Endothelial cell of umbilical vein (primary cell): ENCODE measurements around the gene TNFSF12. TPM values are rescaled to one million over a fixed set of nuclear protein-coding genes. Genes with fewer than 3 reads are reported as not detected.

Experiments
- BruUV-seq: library from RNA; stranded (reverse); fragments of 400-500 nt; replicated peaks from 2 replicates; lab custom pipeline; 2021; lab: Mats Ljungman, UMichigan
- CTCF ChIA-PET: fragments of 300-600, 350-600 bp; sonication (Branson Sonifier 250); formaldehyde crosslinking; loops from one replicate; lab custom pipeline; 2021; ENCODE audit warnings: antibody characterized with exemption, inconsistent platforms; lab: Charles Lee
- POLR2A ChIA-PET: fragments of 300-600, 350-600 bp; sonication (Branson Sonifier 250); formaldehyde crosslinking; loops from one replicate; lab custom pipeline; 2021; ENCODE audit warnings: antibody characterized with exemption, inconsistent platforms; lab: Charles Lee
- DNase-seq: peaks from one replicate; pipeline ENCODE4 v3.0.0-alpha.2; 2011; ENCODE audit warnings: low read depth, low spot score
- FAIRE-seq: peaks from 2 replicates; lab custom pipeline; 2011; peaks lifted over from hg19 to GRCh38; lab: Jason Lieb, UNC
- H2AFZ ChIP-seq: 2 replicates; pipeline ENCODE4 v1.6.0; 2012; ENCODE audit warnings: low read depth, low read length, control low read depth, inconsistent platforms
- H3K27ac ChIP-seq: 2 replicates; pipeline ENCODE4 v1.5.1; 2011; ENCODE audit warnings: low read depth, mild to moderate bottlenecking, control low read depth, low read length, moderate library complexity; ENCODE audit not compliant: insufficient read depth
- H3K27me3 ChIP-seq, 2 experiments: 2 replicates each; pipeline versions ENCODE4 v1.6.0 to v1.6.1; 2011; ENCODE audit warnings: low read length in 2 of 2, mixed read lengths in 1 of 2; ENCODE audit not compliant: control insufficient read depth in 2 of 2, insufficient read depth in 2 of 2
- H3K36me3 ChIP-seq, 2 experiments: 2 replicates in 1 of 2; 3 replicates in 1 of 2; pipeline ENCODE4 v1.5.1; 2011; ENCODE audit warnings: low read length in 2 of 2, mild to moderate bottlenecking in 1 of 2, moderate library complexity in 1 of 2; ENCODE audit not compliant: control insufficient read depth in 2 of 2, insufficient read depth in 2 of 2; ENCODE audit errors: extremely low read depth in 1 of 2
- H3K4me1 ChIP-seq: 3 replicates; pipeline ENCODE4 v1.5.1; 2011; ENCODE audit warnings: mild to moderate bottlenecking, low read length; ENCODE audit not compliant: control insufficient read depth, insufficient read depth; ENCODE audit errors: extremely low read depth
- H3K4me2 ChIP-seq: 2 replicates; pipeline ENCODE4 v1.6.1; 2011; ENCODE audit warnings: low read length, control low read depth, mixed read lengths; ENCODE audit not compliant: insufficient read depth
- H3K4me3 ChIP-seq, 3 experiments: fragments of 200-600 bp in 1 of 3; sonication (generic), shearing (Covaris generic) in 1 of 3; replicated peaks in 1 of 3; 2 replicates each; pipeline ENCODE4 v1.5.1; 2011 to 2016; ENCODE audit warnings: control low read depth in 3 of 3, low read length in 3 of 3, mild to moderate bottlenecking in 2 of 3, inconsistent platforms in 1 of 3, low read depth in 1 of 3, moderate library complexity in 1 of 3; ENCODE audit not compliant: insufficient read depth in 1 of 3
- H3K79me2 ChIP-seq: 2 replicates; pipeline ENCODE4 v1.6.0; 2012; ENCODE audit warnings: low read length, inconsistent platforms; ENCODE audit not compliant: control insufficient read depth, insufficient read depth
- H3K9ac ChIP-seq: replicated peaks from 2 replicates; pipeline ENCODE3; 2011; ENCODE audit warnings: low read length, control low read depth; ENCODE audit not compliant: insufficient read depth; ENCODE audit errors: extremely low read depth
- H3K9me1 ChIP-seq: replicated peaks from 3 replicates; pipeline ENCODE4 v1.6.0; 2011; ENCODE audit warnings: mild to moderate bottlenecking, low read length; ENCODE audit not compliant: control insufficient read depth, insufficient read depth; ENCODE audit errors: extremely low read depth
- H3K9me3 ChIP-seq: replicated peaks from 2 replicates; pipeline ENCODE4 v1.5.1; 2012; ENCODE audit warnings: low read length, inconsistent platforms; ENCODE audit not compliant: control insufficient read depth, insufficient read depth
- H4K20me1 ChIP-seq: replicated peaks from 2 replicates; pipeline ENCODE3; 2011; ENCODE audit warnings: mild to moderate bottlenecking, low read length; ENCODE audit not compliant: control insufficient read depth, insufficient read depth; ENCODE audit errors: extremely low read depth
- MAX ChIP-seq: IDR thresholded peaks from 2 replicates; pipeline ENCODE4 v1.6.1; 2011; ENCODE audit not compliant: insufficient read depth, insufficient read length
- MYC ChIP-seq: IDR thresholded peaks from one replicate; pipeline ENCODE4 v1.6.1; 2011; ENCODE audit warnings: mild to moderate bottlenecking, low read depth, low read length
- POLR2A ChIP-seq: IDR thresholded peaks from 2 replicates; pipeline ENCODE4 v1.6.1; 2012; ENCODE audit warnings: low read depth, mild to moderate bottlenecking, control low read depth, low read length
- POLR2AphosphoS5 ChIP-seq: IDR thresholded peaks from 2 replicates; pipeline ENCODE4 v1.6.1; 2012; ENCODE audit warnings: low read depth, mild to moderate bottlenecking, control low read depth, low read length, moderate library complexity; ENCODE audit not compliant: insufficient read depth
- dilution Hi-C: fragments of 300-500 bp; cut with MboI; formaldehyde crosslinking; loops from one replicate; pipeline ENCODE4 v1.15.0; 2019; ENCODE audit warnings: low sequenced_read_pairs; ENCODE audit not compliant: extremely low pct_ligation_motif_present
- intact Hi-C: fragments of 100-400 bp; cut with micrococcal nuclease; formaldehyde crosslinking; loops from one replicate; pipeline ENCODE4 v1.10.0; 2022
- polyA plus RNA-seq, 4 experiments: library from polyadenylated mRNA; depleted of rRNA in 3 of 4; stranded (reverse) in 3 of 4; unstranded in 1 of 4; fragments of >200 nt; gene quantifications; 2 replicates each; pipeline versions ENCODE4 v1.2.1 to v1.2.3, GENCODE V29; 2011 to 2012; ENCODE audit warnings: missing spikeins in 1 of 4
- total RNA-seq: library from RNA; stranded (reverse); gene quantifications from 2 replicates; pipeline ENCODE4 v1.2.3, GENCODE V29; 2021

Gene TNFSF12
- total and polyA plus RNA-seq, 2 donors (not counting 3 experiments of a cell fraction or from before 2014, with no cell fraction given) = 28.4 to 39.4 TPM

- H3K9ac ChIP-seq = peak overlapping the region; percentile 70
- FAIRE-seq (no peak), DNase-seq (no peak)
- H3K79me2 ChIP-seq = peaks cover 48% of the 10 kb centered on the region
- no peaks in the 10 kb centered on the region for H3K9me3 ChIP-seq
- H3K4me3 ChIP-seq = peak overlapping the region in 2 of 3 experiments; percentile 41 to 59
- H4K20me1 ChIP-seq = peaks cover 9% of the 10 kb centered on the region
- H3K9me1 ChIP-seq = no peaks in the 10 kb centered on the region
- dilution Hi-C loops (no loop called here), intact Hi-C loops (loop anchor here (1.0 to 5.0 kb wide), 6 partner anchors 11 to 265 kb away; partner anchors contain the start of genes MPDU1, POLR2A, SENP3 and WRAP53)
- TF ChIP-seq MAX (peak; percentile 100), MYC (peak; percentile 100), POLR2A (no peak)
- BruUV-seq = no TSS peak
- peak overlapping the region; percentile 76 for H3K4me2 ChIP-seq
- peaks cover 26 to 46% of the 10 kb centered on the region in 2 experiments for H3K36me3 ChIP-seq
- H2AFZ ChIP-seq = peak overlapping the region; percentile 43
- no peaks in the 10 kb centered on the region for H3K27me3 ChIP-seq
- ChIA-PET POLR2A (interaction anchor here (1.8 kb wide), 2 partner anchors 11 to 17 kb away, joined by 5 to 6 read pairs; partner anchors contain the start of gene MPDU1), CTCF (interaction anchor here (3.5 to 6.2 kb wide), 2 partner anchors 12 to 17 kb away, joined by 13 to 40 read pairs; partner anchors contain the start of gene SOX15)
- H3K4me1 ChIP-seq = peaks cover 38% of the 10 kb centered on the region
- peak overlapping the region; percentile 69 for H3K27ac ChIP-seq
Observed at GRCh38 chr17:7572338-7572587, 23.4 kb downstream of the TNFSF12 start.

GRCh38 chr17:7572588-7573323, 23.9 kb downstream of the TNFSF12 start:
- peak overlapping the region; percentile 98 for H3K9ac ChIP-seq
- H3K4me3 ChIP-seq = peak overlapping the region; percentile 86 to 96 (median 87)
- POLR2A ChIA-PET = interaction anchor here (1.0 to 2.1 kb wide), 4 partner anchors 10 to 114 kb away, joined by 3 to 9 read pairs (median 6); partner anchors contain the start of genes MPDU1, POLR2A, TP53 and WRAP53
- intact Hi-C loops (loop anchor here (1.0 to 5.0 kb wide), 6 partner anchors 11 to 265 kb away; partner anchors contain the start of genes MPDU1, POLR2A, SENP3 and WRAP53), dilution Hi-C loops (no loop called here)
- FAIRE-seq (peak; percentile 100), DNase-seq (peak; percentile 100)
- CTCF ChIA-PET = interaction anchor here (1.6 to 6.2 kb wide), 4 partner anchors 11 to 115 kb away, joined by 5 to 40 read pairs (median 10); partner anchors contain the start of genes MPDU1, SOX15, TP53 and WRAP53
- BruUV-seq = no TSS peak
- H3K27ac ChIP-seq = peak overlapping the region; percentile 91
- peaks cover 9% of the 10 kb centered on the region for H4K20me1 ChIP-seq
- H3K27me3 ChIP-seq = no peaks in the 10 kb centered on the region
- no peak overlapping the region for H2AFZ ChIP-seq
- peaks cover 30 to 49% of the 10 kb centered on the region in 2 experiments for H3K36me3 ChIP-seq
- H3K9me1 ChIP-seq = no peaks in the 10 kb centered on the region
- TF ChIP-seq POLR2AphosphoS5 = peak; percentile 100
- TF ChIP-seq POLR2A = peak; percentile 99
- no peak for TF ChIP-seq MYC
- no peaks in the 10 kb centered on the region for H3K9me3 ChIP-seq
- peaks cover 43% of the 10 kb centered on the region for H3K4me1 ChIP-seq
- H3K79me2 ChIP-seq = peaks cover 51% of the 10 kb centered on the region
- no peak overlapping the region for H3K4me2 ChIP-seq
